ENCODE data around the gene HIPK2.

DNA sequence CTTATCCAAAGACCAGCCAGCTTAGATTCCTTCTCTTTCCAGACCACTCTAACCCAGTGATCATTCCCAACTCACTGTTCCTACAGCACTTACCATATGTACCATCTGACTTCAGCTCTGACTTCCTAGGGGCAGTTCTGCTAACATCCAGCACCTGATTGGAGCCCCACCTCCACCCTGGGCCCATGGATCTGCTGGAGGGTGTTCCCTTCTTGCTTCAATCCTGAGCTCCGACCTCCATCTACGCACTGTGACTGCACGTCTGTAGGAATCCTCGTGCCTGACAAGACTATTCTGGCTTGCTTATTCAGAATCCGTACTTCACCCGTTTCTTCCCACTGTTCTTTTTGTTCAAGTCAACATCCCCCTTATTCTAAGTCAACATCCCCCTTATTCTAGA is 57.6 kb downstream of the HIPK2 start:
- TF ChIP-seq CTCF (IDR thresholded peaks at IDR 0.05) (no peak), POLR2A (IDR thresholded peaks at IDR 0.05) (no peak), POLR2AphosphoS5 (IDR thresholded peaks at IDR 0.05) (no peak), EP300 (IDR thresholded peaks at IDR 0.05) (no peak)
